ENCODE data around the gene LUC7L3. TPM values are rescaled to one million over a fixed set of nuclear protein-coding genes. Genes with fewer than 3 reads are reported as not detected.

The LUC7L3 gene
- 10 to 100 TPM; 44.2 to 88.7 (median 55.2) TPM for total RNA-seq

- ATAC-seq (ENCODE audit: low FRiP score) (peak; percentile 97), DNase-seq (ENCODE audit: low spot score) (peak; percentile 68)
Measured at GRCh38 chr17:50719144-50719923, at the start of gene LUC7L3. Gene LUC7L3, plus strand, starts transcription at chr17:50719603. Its CDS starts 130 bp downstream, at chr17:50719733.

GRCh38 chr17:50672071-50672470, 47.3 kb upstream of the LUC7L3 start:
- no peak for DNase-seq (ENCODE audit: low spot score)
- no peak for ATAC-seq (ENCODE audit: low FRiP score)
- TF ChIP-seq CTCF (IDR thresholded peaks at IDR 0.05), result no peak

More at GRCh38 chr17:50719144-50719923, at the start of gene LUC7L3:
- TF ChIP-seq CTCF (IDR thresholded peaks at IDR 0.05), result no peak

- ATAC-seq (ENCODE audit: low FRiP score) (no peak), DNase-seq (ENCODE audit: low spot score) (peak; percentile 17)
Measured at GRCh38 chr17:50672831-50673551, 46.4 kb upstream of the LUC7L3 start.

GRCh38 chr17:50675190-50675589, 44.2 kb upstream of the LUC7L3 start:
- DNase-seq (ENCODE audit: low spot score), result peak; percentile 11
- ATAC-seq (ENCODE audit: low FRiP score), result no peak
- no peak for TF ChIP-seq CTCF (IDR thresholded peaks at IDR 0.05)

More at GRCh38 chr17:50672831-50673551, 46.4 kb upstream of the LUC7L3 start:
- no peak for TF ChIP-seq CTCF (IDR thresholded peaks at IDR 0.05)

GRCh38 chr17:50675627-50676026, 43.8 kb upstream of the LUC7L3 start:
- ATAC-seq (ENCODE audit: low FRiP score), result no peak
- no peak for TF ChIP-seq CTCF (IDR thresholded peaks at IDR 0.05)
- DNase-seq (ENCODE audit: low spot score), result peak; percentile 16

GRCh38 chr17:50676065-50676975, 43.1 kb upstream of the LUC7L3 start:
- TF ChIP-seq CTCF (IDR thresholded peaks at IDR 0.05), result no peak
- peak; percentile 8 for DNase-seq (ENCODE audit: low spot score)
- no peak for ATAC-seq (ENCODE audit: low FRiP score)
